ENCODE measurements around the gene HDHD3. TPM values are rescaled to one million over a fixed set of nuclear protein-coding genes. Genes with fewer than 3 reads are reported as not detected.

HDHD3 gene
- total RNA-seq, 3 donors from 2014 or later (not counting 1 experiment from before 2014, with no cell fraction given) = 6.1 to 11.8 (median 9.6) TPM

DNA sequence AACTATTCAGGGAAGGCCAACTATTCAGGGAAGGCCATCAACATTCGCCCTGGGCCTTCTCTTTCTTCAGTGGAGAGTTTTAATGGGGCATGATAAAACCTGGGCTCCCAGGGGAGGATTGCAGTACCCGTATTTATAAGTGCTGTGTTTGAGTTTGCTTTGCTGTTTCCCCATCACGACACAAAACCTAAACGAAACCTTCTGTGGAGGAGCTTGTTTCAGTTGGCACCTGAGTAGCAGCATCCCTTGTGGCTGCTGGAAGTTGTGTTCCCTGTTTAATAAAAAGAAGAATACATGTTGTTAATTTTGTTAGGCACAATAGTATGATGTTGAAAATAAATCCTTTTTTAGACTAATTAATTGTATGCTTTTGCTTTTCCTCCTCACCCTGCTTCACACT is 45.0 kb downstream of the HDHD3 start:
- WGBS (ENCODE audit: insufficient coverage) = 84% methylated on average over 4 of the region's 4 CpGs
- no peaks in the 10 kb centered on the region for H3K9me3 Mint-ChIP-seq

GRCh38 chr9:113328045-113328782 is 48.6 kb downstream of the HDHD3 start:
- Mint-ChIP-seq H3K27ac (no peak overlapping the region), H3K4me1 (no peaks in the 10 kb centered on the region), H3K27me3 (ENCODE audit: low read depth in 2 of 2) (peaks cover 0 to 5% of the 10 kb centered on the region in 2 donors), H3K4me3 (no peak overlapping the region), H3K9me3 (no peaks in the 10 kb centered on the region), H3K36me3 (no peaks in the 10 kb centered on the region)
- H3K4me3 ChIP-seq (ENCODE audit: low read length) = no peak overlapping the region
- no peaks in the 10 kb centered on the region for H3K27me3 ChIP-seq (ENCODE audit: control insufficient read depth, insufficient read depth, low read length)
- H3K36me3 ChIP-seq (ENCODE audit: control insufficient read depth, insufficient read depth, low read length) = no peaks in the 10 kb centered on the region
- no peaks in the 10 kb centered on the region for H3K4me1 ChIP-seq (ENCODE audit: control insufficient read depth, insufficient read depth, low read length)
- intact Hi-C loops (cut with micrococcal nuclease) = no loop called here
- DNase-seq (no peak), ATAC-seq (no peak)
- no peak for TF ChIP-seq CTCF (IDR thresholded peaks at IDR 0.05)
- H3K9me3 ChIP-seq (ENCODE audit: control insufficient read depth, insufficient read depth, low read length) = no peaks in the 10 kb centered on the region
- no peak overlapping the region for H3K27ac ChIP-seq (ENCODE audit: low read length)
- WGBS (ENCODE audit: insufficient coverage) = 79% methylated on average over 2 of the region's 3 CpGs

More for the DNA sequence above, 45.0 kb downstream of the HDHD3 start:
- Histone ChIP-seq H3K27ac (ENCODE audit: low read length) (no peak overlapping the region), H3K4me3 (ENCODE audit: low read length) (no peak overlapping the region), H3K36me3 (ENCODE audit: control insufficient read depth, insufficient read depth, low read length) (no peaks in the 10 kb centered on the region), H3K27me3 (ENCODE audit: control insufficient read depth, insufficient read depth, low read length) (no peaks in the 10 kb centered on the region), H3K4me1 (ENCODE audit: control insufficient read depth, insufficient read depth, low read length) (no peaks in the 10 kb centered on the region), H3K9me3 (ENCODE audit: control insufficient read depth, insufficient read depth, low read length) (no peaks in the 10 kb centered on the region)
- no peaks in the 10 kb centered on the region for H3K36me3 Mint-ChIP-seq
- intact Hi-C loops (cut with micrococcal nuclease) = no loop called here
- peaks cover 0 to 3% of the 10 kb centered on the region in 2 donors for H3K27me3 Mint-ChIP-seq (ENCODE audit: low read depth in 2 of 2)
- no peaks in the 10 kb centered on the region for H3K4me1 Mint-ChIP-seq
- no peak overlapping the region for H3K27ac Mint-ChIP-seq
- H3K4me3 Mint-ChIP-seq = no peak overlapping the region
- no peak for TF ChIP-seq CTCF (IDR thresholded peaks at IDR 0.05)
- no peak for ATAC-seq
- DNase-seq = no peak

- intact Hi-C loops (cut with micrococcal nuclease) = no loop called here
- ATAC-seq = no peak
- no peak overlapping the region for H3K4me3 ChIP-seq (ENCODE audit: low read length)
- no peaks in the 10 kb centered on the region for H3K9me3 ChIP-seq (ENCODE audit: control insufficient read depth, insufficient read depth, low read length)
- WGBS (ENCODE audit: insufficient coverage) = 96% methylated on average over 4 of the region's 4 CpGs
- H3K27me3 ChIP-seq (ENCODE audit: control insufficient read depth, insufficient read depth, low read length) = no peaks in the 10 kb centered on the region
- peaks cover 0 to 5% of the 10 kb centered on the region in 2 donors for H3K27me3 Mint-ChIP-seq (ENCODE audit: low read depth in 2 of 2)
- H3K9me3 Mint-ChIP-seq = no peaks in the 10 kb centered on the region
- no peaks in the 10 kb centered on the region for H3K36me3 ChIP-seq (ENCODE audit: control insufficient read depth, insufficient read depth, low read length)
- no peak for DNase-seq
- H3K36me3 Mint-ChIP-seq = no peaks in the 10 kb centered on the region
- H3K27ac ChIP-seq (ENCODE audit: low read length) = no peak overlapping the region
- no peak overlapping the region for H3K27ac Mint-ChIP-seq
- no peak for TF ChIP-seq CTCF (IDR thresholded peaks at IDR 0.05)
- H3K4me1 ChIP-seq (ENCODE audit: control insufficient read depth, insufficient read depth, low read length) = no peaks in the 10 kb centered on the region
- H3K4me1 Mint-ChIP-seq = no peaks in the 10 kb centered on the region
- no peak overlapping the region for H3K4me3 Mint-ChIP-seq
Observed at GRCh38 chr9:113326230-113326629, 50.6 kb downstream of the HDHD3 start.

Other genes starting within 250 kb of the HDHD3 start
- 1 to 10 TPM; 4.9 to 7.9 (median 6.0) TPM for gene SLC31A2, start 226.0 kb downstream of the HDHD3 start, total RNA-seq
- 10 to 100 TPM; 35.0 to 37.9 (median 35.9) TPM for gene FKBP15, start 155.7 kb downstream of the HDHD3 start, total RNA-seq
- 10 to 100 TPM in 2 of 3 donors, 1 to 10 TPM in 1; 7.9 to 27.8 (median 11.8) TPM for gene SLC31A1, start 155.4 kb downstream of the HDHD3 start, total RNA-seq
- gene CDC26, start 101.4 kb downstream of the HDHD3 start, total RNA-seq = 10 to 100 TPM; 16.8 to 24.8 (median 21.5) TPM
- gene PRPF4, start 101.3 kb downstream of the HDHD3 start, total RNA-seq = 10 to 100 TPM; 16.9 to 23.2 (median 21.1) TPM
- not detected for gene RNF183, start 73.6 kb downstream of the HDHD3 start, total RNA-seq
- under 1 TPM; 0.16 to 0.55 (median 0.19) TPM for gene WDR31, start 36.7 kb downstream of the HDHD3 start, total RNA-seq
- gene BSPRY, start 27.4 kb downstream of the HDHD3 start, total RNA-seq = 1 to 10 TPM; 3.3 to 5.5 (median 4.3) TPM
- 10 to 100 TPM; 30.3 to 38.7 (median 36.4) TPM for gene ALAD, start 24.3 kb upstream of the HDHD3 start, total RNA-seq
- 10 to 100 TPM; 59.2 to 66.7 (median 62.2) TPM for gene POLE3, start 33.7 kb upstream of the HDHD3 start, total RNA-seq
- under 1 TPM; 0.45 to 0.71 (median 0.50) TPM for gene C9orf43, start 33.8 kb upstream of the HDHD3 start, total RNA-seq
- 100 to 1,000 TPM; 148 to 269 (median 190) TPM for gene RGS3, start 86.7 kb upstream of the HDHD3 start, total RNA-seq

Data from natural killer cell (primary cell).